Kidney epithelial cell (primary cell): ENCODE measurements around the gene LINC01488. TPM values are rescaled to one million over a fixed set of nuclear protein-coding genes. Genes with fewer than 3 reads are reported as not detected.

Experiments
- DNase-seq: peaks from one replicate; pipeline ENCODE4 v3.0.0-alpha.2; 2010; ENCODE audit warnings: low read depth
- H3K27me3 ChIP-seq: 2 replicates; pipeline ENCODE4 v1.6.0; 2011; ENCODE audit warnings: low read length; ENCODE audit not compliant: control insufficient read depth, insufficient read depth
- H3K36me3 ChIP-seq: 2 replicates; pipeline ENCODE4 v1.5.1; 2011; ENCODE audit warnings: low read length; ENCODE audit not compliant: control insufficient read depth, insufficient read depth
- H3K4me3 ChIP-seq: 2 replicates; pipeline ENCODE4 v1.5.1; 2011; ENCODE audit warnings: low read depth, mild to moderate bottlenecking, control low read depth, low read length
- total RNA-seq: library from RNA; depleted of rRNA; stranded (reverse); fragments of >200 nt; gene quantifications from 2 replicates; pipeline ENCODE4 v1.2.3, GENCODE V29; 2015
- TF ChIP-seq, protein P1 (sequence below): IDR thresholded peaks from 2 replicates; pipeline ENCODE4 v1.5.1; 2011; ENCODE audit warnings: mild to moderate bottlenecking, moderate library complexity, low read length, control low read depth, inconsistent platforms; ENCODE audit not compliant: insufficient read depth, poor library complexity, severe bottlenecking

Gene LINC01488
- total RNA-seq, 1 donor from 2014 or later: not detected

- TF ChIP-seq, protein P1, sequence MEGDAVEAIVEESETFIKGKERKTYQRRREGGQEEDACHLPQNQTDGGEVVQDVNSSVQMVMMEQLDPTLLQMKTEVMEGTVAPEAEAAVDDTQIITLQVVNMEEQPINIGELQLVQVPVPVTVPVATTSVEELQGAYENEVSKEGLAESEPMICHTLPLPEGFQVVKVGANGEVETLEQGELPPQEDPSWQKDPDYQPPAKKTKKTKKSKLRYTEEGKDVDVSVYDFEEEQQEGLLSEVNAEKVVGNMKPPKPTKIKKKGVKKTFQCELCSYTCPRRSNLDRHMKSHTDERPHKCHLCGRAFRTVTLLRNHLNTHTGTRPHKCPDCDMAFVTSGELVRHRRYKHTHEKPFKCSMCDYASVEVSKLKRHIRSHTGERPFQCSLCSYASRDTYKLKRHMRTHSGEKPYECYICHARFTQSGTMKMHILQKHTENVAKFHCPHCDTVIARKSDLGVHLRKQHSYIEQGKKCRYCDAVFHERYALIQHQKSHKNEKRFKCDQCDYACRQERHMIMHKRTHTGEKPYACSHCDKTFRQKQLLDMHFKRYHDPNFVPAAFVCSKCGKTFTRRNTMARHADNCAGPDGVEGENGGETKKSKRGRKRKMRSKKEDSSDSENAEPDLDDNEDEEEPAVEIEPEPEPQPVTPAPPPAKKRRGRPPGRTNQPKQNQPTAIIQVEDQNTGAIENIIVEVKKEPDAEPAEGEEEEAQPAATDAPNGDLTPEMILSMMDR: no peak
- DNase-seq: no peak
Observed at GRCh38 chr11:69501891-69502860, 20.7 kb downstream of the LINC01488 start.

GRCh38 chr11:69504127-69504526, 22.7 kb downstream of the LINC01488 start:
- DNase-seq: no peak
- Histone ChIP-seq H3K27me3 (no peaks in the 10 kb centered on the region), H3K36me3 (no peaks in the 10 kb centered on the region), H3K4me3 (no peak overlapping the region)
- TF ChIP-seq, protein P1: no peak

More at GRCh38 chr11:69501891-69502860, 20.7 kb downstream of the LINC01488 start:
- H3K36me3 ChIP-seq: no peaks in the 10 kb centered on the region
- H3K4me3 ChIP-seq: no peak overlapping the region
- no peaks in the 10 kb centered on the region for H3K27me3 ChIP-seq

DNA sequence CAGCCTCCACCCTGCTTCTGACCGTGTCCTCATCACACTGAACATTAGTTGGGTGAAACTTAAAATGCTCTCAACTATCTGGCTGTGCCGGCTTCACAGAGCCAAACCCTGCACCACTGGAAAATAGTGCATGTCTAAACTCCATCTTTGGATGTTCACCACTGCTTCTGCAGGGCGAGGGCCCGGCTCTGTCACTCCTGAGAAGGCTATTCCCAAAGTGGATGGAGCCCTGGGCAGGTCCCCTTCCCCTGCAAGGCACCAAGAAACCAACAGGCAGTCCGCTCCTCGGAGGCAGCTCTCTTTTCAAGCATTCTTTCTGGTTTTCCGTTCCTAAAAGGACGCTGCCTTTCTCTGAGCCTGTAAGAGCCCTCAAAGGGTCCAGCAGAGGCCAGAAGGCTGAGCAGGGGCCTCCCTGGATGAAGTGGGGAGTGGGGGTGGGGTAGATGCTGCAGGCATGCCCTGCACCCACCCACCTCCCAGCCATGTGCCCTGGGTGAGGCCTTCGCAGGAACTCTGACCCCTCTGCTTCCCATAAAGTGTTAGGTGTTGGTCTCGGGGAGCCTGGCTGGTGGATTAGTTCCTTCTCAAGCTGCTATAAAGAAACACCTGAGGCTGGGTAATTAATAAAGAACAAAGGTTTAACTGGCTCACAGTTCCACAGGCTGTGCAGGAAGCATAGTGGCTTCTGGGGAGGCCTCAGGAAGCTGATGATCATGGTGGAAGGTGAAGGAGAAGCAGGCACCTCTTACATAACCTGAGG, 23.3 kb downstream of the LINC01488 start:
- Histone ChIP-seq H3K27me3 (no peaks in the 10 kb centered on the region), H3K36me3 (no peaks in the 10 kb centered on the region), H3K4me3 (no peak overlapping the region)
- TF ChIP-seq, protein P1: no peak
- no peak for DNase-seq

DNA sequence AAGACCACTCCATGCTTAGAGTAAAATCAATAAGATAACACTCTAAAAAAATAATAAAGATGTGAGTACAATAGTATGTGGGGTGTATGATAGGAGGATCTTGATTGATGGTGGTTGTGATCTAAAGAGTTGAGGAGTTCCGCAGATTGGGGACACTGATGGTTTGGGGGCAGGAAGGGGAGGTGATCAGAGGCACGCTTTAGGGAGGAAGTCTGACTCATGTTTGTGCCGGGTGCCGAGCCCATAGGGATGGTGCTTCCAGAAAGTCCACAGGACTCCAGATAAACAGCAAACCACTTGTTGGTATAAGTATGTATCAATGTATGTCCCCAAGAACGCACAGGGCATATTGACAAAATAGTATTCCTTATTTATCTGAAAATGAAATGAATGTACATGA, 27.5 kb downstream of the LINC01488 start:
- Histone ChIP-seq H3K27me3 (no peaks in the 10 kb centered on the region), H3K36me3 (no peaks in the 10 kb centered on the region), H3K4me3 (no peak overlapping the region)
- DNase-seq: no peak
- TF ChIP-seq, protein P1: no peak

- Histone ChIP-seq H3K27me3 (no peaks in the 10 kb centered on the region), H3K36me3 (no peaks in the 10 kb centered on the region), H3K4me3 (no peak overlapping the region)
- TF ChIP-seq, protein P1: no peak
- no peak for DNase-seq
Observed at GRCh38 chr11:69509381-69509780, 27.9 kb downstream of the LINC01488 start.
